ENCODE measurements around the gene OR2H2.

Gene OR2H2

DNA sequence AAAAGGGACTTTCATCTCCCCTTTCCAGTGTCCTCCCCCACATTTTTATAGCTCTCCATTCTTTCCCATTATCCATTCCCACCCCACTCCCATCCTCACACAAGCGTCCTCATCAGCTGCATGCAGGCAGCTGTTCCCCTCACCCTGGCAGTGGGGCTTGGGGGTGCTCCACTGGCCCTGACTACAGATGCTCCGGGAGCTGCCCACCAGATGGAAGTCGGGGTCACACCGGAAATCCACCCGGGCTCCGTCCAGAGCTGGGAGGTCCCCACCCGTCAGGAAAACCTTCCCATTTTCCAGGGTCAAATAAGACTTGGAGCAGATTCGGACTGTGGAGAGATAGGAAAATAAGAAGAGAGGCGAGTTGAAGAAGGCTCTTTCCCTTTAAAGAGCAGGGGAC, 45.4 kb downstream of the OR2H2 start:
- Mint-ChIP-seq H3K36me3 (ENCODE audit: low read depth) (peaks cover 2% of the 10 kb centered on the region), H3K9me3 (no peaks in the 10 kb centered on the region), H3K27ac (no peak overlapping the region), H3K4me3 (no peak overlapping the region), H3K27me3 (peaks cover 16% of the 10 kb centered on the region), H3K4me1 (peaks cover 43% of the 10 kb centered on the region)
- DNase-seq (no peak), ATAC-seq (no peak)

GRCh38 chr6:29631209-29631810, 46.4 kb downstream of the OR2H2 start:
- H3K36me3 Mint-ChIP-seq (ENCODE audit: low read depth), result peaks cover 2% of the 10 kb centered on the region
- H3K27ac Mint-ChIP-seq, result no peak overlapping the region
- no peaks in the 10 kb centered on the region for H3K9me3 Mint-ChIP-seq
- peak overlapping the region; percentile 86 for H3K4me3 Mint-ChIP-seq
- ATAC-seq (no peak), DNase-seq (no peak)
- peaks cover 43% of the 10 kb centered on the region for H3K4me1 Mint-ChIP-seq
- H3K27me3 Mint-ChIP-seq, result peaks cover 16% of the 10 kb centered on the region

- ATAC-seq, result peak; percentile 27
- peaks cover 2% of the 10 kb centered on the region for H3K36me3 Mint-ChIP-seq (ENCODE audit: low read depth)
- peaks cover 11% of the 10 kb centered on the region for H3K27me3 Mint-ChIP-seq
- H3K4me1 Mint-ChIP-seq, result peaks cover 43% of the 10 kb centered on the region
- peak; percentile 54 for DNase-seq
- H3K9me3 Mint-ChIP-seq, result no peaks in the 10 kb centered on the region
- H3K27ac Mint-ChIP-seq, result peak overlapping the region; percentile 49
- peak overlapping the region; percentile 86 for H3K4me3 Mint-ChIP-seq
Measured at GRCh38 chr6:29631860-29632731, 47.2 kb downstream of the OR2H2 start.

DNA sequence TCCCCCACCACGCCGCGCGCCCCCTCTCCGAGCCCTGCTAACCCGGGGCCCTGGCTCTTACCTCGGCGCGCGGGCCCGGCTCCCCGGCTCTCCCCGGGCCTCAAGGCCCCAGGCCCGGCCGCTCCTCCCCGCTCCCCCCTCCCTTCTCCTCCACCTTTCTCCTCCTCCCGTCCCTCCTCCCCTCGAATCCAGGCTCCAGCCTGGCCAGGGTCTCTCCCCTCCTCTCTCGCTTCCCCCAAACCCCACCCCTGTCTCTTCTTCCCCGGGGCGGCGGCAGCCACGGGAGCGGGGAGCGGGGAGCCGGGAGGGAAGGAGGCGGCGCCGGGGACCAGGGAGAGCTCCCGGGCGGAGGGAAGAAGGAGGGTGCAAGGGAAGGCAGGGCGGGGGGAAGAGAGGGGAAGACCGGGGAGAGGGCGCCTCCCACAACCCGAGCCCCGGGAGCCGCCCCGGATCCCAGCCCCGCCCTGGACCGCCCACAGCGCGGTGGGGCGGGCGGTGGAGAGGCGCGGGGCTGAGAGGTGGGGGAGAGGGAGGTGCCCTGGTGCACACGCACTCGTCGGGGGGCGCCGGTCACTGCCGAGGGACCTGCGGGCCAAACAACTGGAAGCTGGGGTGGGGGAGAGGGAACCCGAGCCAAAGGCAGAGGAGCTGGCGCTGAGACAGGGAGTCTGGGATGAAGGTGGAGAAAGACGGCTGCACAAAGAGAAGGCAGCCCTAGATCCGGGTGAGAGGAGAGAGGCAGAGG, 48.0 kb downstream of the OR2H2 start, which contains the start of gene GABBR1:
Gene GABBR1 (minus strand): TSS at position 395 of the 745 bp plus-strand sequence. CDS start 798 bp downstream, outside the sequence.
- Mint-ChIP-seq H3K36me3 (ENCODE audit: low read depth) (peaks cover 2% of the 10 kb centered on the region), H3K4me1 (peaks cover 43% of the 10 kb centered on the region), H3K4me3 (peak within 1 kb of the TSS; percentile 86), H3K9me3 (no peaks in the 10 kb centered on the region), H3K27me3 (peaks cover 10% of the 10 kb centered on the region), H3K27ac (peak within 1 kb of the TSS; percentile 68)
- DNase-seq, result peak; percentile 74
- ATAC-seq, result peak; percentile 81

DNA sequence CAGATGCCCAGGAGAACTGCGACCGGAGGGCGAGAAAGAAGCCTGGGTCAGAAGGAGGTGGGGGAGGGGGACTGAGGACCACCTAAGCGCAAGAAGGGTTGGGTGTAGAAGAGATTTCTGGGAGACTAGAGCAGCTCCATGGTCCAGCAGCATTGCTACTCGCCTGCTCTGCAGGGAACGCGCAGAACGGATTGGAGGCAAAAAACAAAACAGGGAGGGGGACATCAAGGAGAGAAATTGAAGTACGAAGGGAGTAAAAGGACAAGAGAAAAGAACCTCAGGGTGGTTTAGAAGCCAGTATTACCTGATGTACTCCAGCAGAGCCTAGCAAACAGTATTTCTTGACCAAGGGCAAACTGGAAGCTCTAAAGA, 48.6 kb downstream of the OR2H2 start:
- no peak for DNase-seq
- peaks cover 40% of the 10 kb centered on the region for H3K4me1 Mint-ChIP-seq

DNA sequence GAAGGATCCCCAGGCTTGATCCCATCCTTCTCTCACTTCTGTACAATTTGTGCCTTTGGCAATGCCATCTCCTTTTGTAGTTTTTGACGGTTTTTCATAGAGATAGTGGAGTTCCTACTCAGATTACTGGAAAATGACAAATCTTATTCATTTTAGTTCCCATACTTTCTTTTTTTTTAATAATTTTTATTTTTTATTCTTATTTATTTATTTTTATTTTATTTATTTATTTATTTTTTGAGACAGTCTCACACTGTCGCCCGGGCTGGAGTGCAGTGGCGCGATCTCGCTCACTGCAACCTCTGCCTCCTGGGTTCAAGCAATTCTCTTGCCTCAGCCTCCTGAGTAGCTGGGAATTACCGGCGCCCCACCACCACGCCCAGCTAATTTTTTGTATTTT, 52.3 kb downstream of the OR2H2 start:
- H3K4me1 Mint-ChIP-seq, result peaks cover 21% of the 10 kb centered on the region
- H3K36me3 Mint-ChIP-seq (ENCODE audit: low read depth), result no peaks in the 10 kb centered on the region
- H3K27me3 Mint-ChIP-seq, result no peaks in the 10 kb centered on the region
- DNase-seq, result no peak
- H3K9me3 Mint-ChIP-seq, result no peaks in the 10 kb centered on the region
- H3K27ac Mint-ChIP-seq, result no peak overlapping the region
- no peak overlapping the region for H3K4me3 Mint-ChIP-seq
- ATAC-seq, result no peak

More for the DNA sequence above, 48.6 kb downstream of the OR2H2 start:
- Mint-ChIP-seq H3K27me3 (peaks cover 10% of the 10 kb centered on the region), H3K9me3 (no peaks in the 10 kb centered on the region), H3K36me3 (ENCODE audit: low read depth) (peaks cover 2% of the 10 kb centered on the region), H3K27ac (peak overlapping the region; percentile 68), H3K4me3 (peak overlapping the region; percentile 86)
- ATAC-seq, result no peak
